ENCODE measurements around the gene CACNA1C.

Gene CACNA1C

DNA sequence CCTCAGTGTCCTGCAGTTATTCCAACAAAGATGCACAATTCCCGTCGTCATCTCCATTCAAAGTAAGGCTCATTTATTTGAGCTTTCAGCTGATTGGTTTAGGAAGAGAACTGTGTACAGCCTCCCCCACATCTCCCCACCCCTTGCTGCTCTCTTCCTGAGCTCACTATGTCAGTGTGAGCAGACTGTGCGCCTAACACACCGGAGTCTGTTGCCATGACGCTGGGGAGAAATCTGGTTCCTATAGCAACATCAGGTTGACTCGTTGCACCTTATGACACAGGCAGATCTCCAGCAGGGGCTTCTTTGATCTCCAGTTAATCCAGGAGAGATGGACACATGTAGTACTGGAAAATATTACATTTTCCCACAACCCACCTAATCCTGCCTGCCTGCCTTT lies 319.4 kb downstream of the CACNA1C start:
- TF ChIP-seq, protein P1, sequence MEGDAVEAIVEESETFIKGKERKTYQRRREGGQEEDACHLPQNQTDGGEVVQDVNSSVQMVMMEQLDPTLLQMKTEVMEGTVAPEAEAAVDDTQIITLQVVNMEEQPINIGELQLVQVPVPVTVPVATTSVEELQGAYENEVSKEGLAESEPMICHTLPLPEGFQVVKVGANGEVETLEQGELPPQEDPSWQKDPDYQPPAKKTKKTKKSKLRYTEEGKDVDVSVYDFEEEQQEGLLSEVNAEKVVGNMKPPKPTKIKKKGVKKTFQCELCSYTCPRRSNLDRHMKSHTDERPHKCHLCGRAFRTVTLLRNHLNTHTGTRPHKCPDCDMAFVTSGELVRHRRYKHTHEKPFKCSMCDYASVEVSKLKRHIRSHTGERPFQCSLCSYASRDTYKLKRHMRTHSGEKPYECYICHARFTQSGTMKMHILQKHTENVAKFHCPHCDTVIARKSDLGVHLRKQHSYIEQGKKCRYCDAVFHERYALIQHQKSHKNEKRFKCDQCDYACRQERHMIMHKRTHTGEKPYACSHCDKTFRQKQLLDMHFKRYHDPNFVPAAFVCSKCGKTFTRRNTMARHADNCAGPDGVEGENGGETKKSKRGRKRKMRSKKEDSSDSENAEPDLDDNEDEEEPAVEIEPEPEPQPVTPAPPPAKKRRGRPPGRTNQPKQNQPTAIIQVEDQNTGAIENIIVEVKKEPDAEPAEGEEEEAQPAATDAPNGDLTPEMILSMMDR (IDR thresholded peaks at IDR 0.05; ENCODE audit: insufficient read depth, missing control alignments) = no peak
- DNase-seq (ENCODE audit: insufficient read length, low spot score) = no peak
- no peak for FAIRE-seq

DNA sequence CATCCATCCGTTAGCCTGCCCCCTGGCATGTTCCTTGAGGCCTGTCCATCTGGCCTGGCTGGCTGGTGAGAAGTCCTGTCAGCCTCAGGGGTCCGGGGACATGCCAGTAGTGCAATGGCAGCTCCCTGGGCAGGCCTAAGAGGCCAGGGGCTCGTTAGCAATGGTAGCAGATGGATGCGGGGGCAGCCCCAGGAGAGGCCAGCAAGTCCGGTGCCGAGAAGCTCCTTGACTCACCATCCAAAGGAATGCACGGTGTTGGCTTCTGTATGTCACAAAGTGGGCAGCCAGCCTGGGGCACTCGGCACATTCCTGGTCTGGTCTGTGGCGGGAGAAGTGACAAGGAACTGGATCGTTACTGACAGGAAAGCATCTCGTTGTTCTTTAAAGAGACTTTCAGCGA lies 319.9 kb downstream of the CACNA1C start:
- no peak for FAIRE-seq
- TF ChIP-seq, protein P1 (IDR thresholded peaks at IDR 0.05; ENCODE audit: insufficient read depth, missing control alignments) = no peak
- DNase-seq (ENCODE audit: insufficient read length, low spot score) = no peak

DNA sequence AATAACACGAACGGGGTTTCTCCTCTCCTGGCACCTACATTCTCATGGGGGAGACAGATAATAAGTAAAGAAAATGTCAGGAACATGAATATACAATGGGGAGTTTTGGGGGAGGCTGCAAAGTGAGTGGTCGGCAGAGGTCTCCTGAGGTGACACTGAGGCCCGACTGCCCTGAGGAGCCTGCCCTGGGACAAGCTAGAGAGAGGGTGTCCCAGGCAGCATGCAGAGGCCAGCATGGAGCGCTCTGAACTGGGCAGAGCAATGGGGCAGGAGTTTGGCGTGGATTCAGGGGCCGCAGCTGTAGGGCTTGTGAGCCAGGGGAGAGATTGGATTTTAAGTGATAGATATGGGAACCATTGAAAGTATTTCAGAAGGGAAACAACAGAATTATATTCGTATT lies 320.5 kb downstream of the CACNA1C start:
- FAIRE-seq = no peak
- TF ChIP-seq, protein P1 (IDR thresholded peaks at IDR 0.05; ENCODE audit: insufficient read depth, missing control alignments) = no peak

DNA sequence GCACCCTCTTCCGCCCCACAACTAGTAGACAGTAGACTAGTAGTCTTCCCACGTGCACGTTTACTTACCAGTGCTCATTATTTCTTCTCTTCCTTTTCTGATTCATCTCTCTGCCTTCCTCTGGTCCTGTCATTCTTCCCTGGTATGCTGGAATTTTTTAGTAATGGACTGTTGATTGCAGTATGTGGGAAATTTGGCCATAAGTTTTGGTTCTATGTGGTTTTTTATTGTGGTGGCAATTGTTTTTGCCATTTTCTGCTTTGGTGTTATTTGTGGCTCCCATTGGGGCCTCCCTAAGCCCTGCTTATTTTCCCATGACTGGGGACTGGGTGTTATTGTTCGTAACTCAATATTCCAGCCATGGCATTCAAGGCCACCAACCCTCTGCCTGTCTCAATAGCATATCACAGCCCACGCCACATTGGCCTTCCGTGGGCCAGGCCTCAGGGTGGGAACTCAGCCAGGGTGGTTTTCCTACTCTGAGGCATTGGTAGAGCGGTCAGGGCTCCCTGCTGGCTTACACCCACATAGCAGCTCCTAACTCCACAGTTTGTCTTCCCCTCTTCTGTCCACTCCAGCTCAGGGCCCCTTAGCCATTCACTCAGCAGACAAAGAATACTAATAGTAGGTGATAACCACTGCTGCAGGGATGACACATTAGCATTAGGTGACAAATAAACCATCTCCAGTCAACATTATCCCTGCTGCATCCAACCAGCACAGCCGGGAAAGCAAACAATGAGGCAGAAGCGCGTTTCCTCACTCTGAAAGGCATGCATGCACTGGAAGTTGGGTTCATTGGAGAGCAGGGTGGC lies 321.5 kb downstream of the CACNA1C start:
- DNase-seq (ENCODE audit: insufficient read length, low spot score) = no peak
- no peak for FAIRE-seq
- TF ChIP-seq, protein P1 (IDR thresholded peaks at IDR 0.05; ENCODE audit: insufficient read depth, missing control alignments) = no peak

More for the DNA sequence above, 320.5 kb downstream of the CACNA1C start:
- DNase-seq (ENCODE audit: insufficient read length, low spot score) = no peak

DNA sequence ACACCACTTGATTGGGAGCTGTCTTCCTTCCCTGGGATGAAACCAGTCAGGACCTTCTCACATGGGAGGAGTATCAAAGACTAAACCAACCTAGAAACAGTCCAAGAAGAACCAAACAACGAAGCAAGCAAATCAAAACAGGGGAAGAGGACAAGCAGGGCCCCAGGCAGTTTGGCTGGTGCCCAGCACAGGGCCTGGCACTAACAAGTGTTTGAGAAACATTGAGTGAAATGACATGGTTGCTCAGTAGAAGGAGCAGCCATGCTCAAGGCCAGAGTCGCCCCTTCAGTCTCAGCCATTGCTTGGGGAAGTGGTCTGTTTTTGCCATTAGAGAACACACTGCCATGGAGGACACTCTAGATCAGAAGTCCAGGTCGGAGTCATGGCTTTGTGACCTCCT lies 323.1 kb downstream of the CACNA1C start:
- DNase-seq (ENCODE audit: insufficient read length, low spot score) = no peak
- FAIRE-seq = no peak
- TF ChIP-seq, protein P1 (IDR thresholded peaks at IDR 0.05; ENCODE audit: insufficient read depth, missing control alignments) = no peak

DNA sequence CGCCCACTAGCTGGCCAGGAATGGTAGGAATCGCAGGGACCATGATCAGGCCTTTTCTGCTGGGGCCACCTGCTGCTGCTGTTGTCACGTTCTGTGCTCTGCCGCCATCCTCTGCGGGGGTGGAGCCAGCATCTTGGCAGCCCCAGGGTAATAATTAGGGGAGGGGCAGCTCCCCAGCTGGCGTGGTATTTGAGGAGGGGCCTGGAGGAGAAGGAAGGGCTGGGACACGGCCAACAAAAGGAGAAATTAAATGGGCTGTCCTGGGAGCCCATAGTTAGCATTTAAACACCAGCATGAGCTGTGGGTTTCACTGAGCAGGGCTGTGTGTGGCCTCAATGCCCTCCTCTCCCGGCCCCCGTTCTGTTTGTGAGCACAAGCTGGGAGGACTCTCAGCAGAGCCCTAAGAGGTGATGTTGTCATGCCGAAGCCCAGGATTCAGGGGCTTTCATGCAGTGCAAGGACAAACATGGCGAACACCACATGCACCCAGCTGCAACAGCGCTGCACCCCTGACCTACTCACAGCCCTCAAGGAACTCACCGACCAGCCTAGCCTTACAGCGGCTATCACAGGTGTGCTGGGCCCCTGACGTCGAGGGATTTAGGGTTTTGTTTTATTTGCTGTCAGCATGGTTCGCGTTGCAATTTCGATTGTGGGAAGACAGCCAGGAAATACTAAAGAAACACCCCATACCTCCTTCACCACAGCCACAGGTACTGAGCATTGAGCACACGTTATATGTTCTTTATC lies 324.3 kb downstream of the CACNA1C start:
- TF ChIP-seq, protein P1 (IDR thresholded peaks at IDR 0.05; ENCODE audit: insufficient read depth, missing control alignments) = no peak
- FAIRE-seq (no peak), DNase-seq (ENCODE audit: insufficient read length, low spot score) (no peak)

Data from D721Med (cell line).